Erythroblast (primary cell): Measurements from ENCODE around the gene PON1.

ENCODE experiments used
- GATA1 ChIP-seq: IDR thresholded peaks from 2 replicates; pipeline ENCODE4 v1.6.1; 2011; ENCODE audit warnings: low read depth, mild to moderate bottlenecking, control low read depth, low read length, moderate library complexity
- POLR2A ChIP-seq: IDR thresholded peaks from 2 replicates; pipeline ENCODE4 v1.6.1; 2011; ENCODE audit warnings: mild to moderate bottlenecking, low read length

GRCh38 chr7:95319570-95319969 is 4.8 kb downstream of the PON1 start:
- TF ChIP-seq POLR2A: no peak
- TF ChIP-seq GATA1: no peak
